RWPE1 (cell line): ENCODE measurements around the gene TUBGCP6.
"Not testable (repeated sequence)": the region's sequence is repeated elsewhere in the genome, so short reads cannot be mapped to it uniquely, and the experiment has no call there.

ENCODE experiments used
- CTCF ChIA-PET: fragments of 350-600 bp; sonication (Branson Sonifier 250); formaldehyde crosslinking; extraction: SDS; loops from one replicate; lab custom pipeline; 2021; lab: Yijun Ruan, JAX
- POLR2A ChIA-PET: fragments of 400-600 bp; formaldehyde crosslinking; extraction: SDS; loops from one replicate; lab custom pipeline; 2020; ENCODE audit warnings: antibody characterized with exemption; ENCODE audit not compliant: low non-redundant PET; lab: Yijun Ruan, JAX
- DNase-seq: peaks from one replicate; pipeline ENCODE4 v3.0.0; 2012; ENCODE audit warnings: low spot score
- H3K27ac ChIP-seq: fragments of 450-650 bp; 2 replicates; pipeline ENCODE4 v1.5.1; 2017
- TF ChIP-seq, protein P1 (sequence below): fragments of 450-650 bp; conservative IDR thresholded peaks from 2 replicates; pipeline ENCODE4 v1.5.1; 2017; ENCODE audit warnings: low read depth, mild to moderate bottlenecking

Gene TUBGCP6

GRCh38 chr22:50170453-50171318 lies 74.1 kb downstream of the TUBGCP6 start, which contains the start of gene PANX2:
TSS of gene PANX2 (plus strand) at chr22:50170731. CDS start at chr22:50170731, 0 bp downstream.
- TF ChIP-seq, protein P1, sequence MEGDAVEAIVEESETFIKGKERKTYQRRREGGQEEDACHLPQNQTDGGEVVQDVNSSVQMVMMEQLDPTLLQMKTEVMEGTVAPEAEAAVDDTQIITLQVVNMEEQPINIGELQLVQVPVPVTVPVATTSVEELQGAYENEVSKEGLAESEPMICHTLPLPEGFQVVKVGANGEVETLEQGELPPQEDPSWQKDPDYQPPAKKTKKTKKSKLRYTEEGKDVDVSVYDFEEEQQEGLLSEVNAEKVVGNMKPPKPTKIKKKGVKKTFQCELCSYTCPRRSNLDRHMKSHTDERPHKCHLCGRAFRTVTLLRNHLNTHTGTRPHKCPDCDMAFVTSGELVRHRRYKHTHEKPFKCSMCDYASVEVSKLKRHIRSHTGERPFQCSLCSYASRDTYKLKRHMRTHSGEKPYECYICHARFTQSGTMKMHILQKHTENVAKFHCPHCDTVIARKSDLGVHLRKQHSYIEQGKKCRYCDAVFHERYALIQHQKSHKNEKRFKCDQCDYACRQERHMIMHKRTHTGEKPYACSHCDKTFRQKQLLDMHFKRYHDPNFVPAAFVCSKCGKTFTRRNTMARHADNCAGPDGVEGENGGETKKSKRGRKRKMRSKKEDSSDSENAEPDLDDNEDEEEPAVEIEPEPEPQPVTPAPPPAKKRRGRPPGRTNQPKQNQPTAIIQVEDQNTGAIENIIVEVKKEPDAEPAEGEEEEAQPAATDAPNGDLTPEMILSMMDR = no peak
- CTCF ChIA-PET = interaction anchor here (1.2 kb wide), 1 partner anchor 22 kb away, joined by 3 read pairs; no protein-coding TSS in a partner anchor
- no peak within 1 kb of the TSS for H3K27ac ChIP-seq

DNA sequence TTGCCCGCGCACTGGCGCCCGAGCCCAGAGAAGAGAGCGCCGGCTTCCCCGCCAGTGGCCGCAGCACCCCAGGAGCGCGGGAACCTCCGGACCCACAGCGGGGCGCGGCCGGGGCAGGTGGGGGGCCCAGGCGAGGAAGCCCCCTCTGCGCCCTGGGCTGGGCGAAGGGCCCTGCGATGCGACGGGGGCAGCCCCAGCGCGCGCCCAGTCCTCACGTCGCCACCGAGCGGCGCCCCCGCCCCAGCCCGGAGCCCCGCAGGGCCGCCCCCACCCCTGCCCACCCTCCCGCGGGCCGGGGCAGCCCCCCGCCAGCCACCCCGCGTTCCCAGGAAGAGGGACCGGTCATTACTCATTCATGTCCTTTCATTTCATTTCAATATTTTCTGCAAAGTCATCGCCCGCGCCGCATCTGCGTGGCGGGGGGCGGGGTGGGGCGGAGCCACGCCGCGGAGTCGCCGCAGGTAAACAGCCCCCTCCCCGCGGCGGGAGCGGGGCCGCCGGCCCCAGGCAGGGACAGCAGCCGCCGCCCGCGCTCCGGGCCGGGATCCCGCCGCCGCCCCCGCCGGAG lies 75.0 kb downstream of the TUBGCP6 start:
- no peak for DNase-seq
- POLR2A ChIA-PET = no interaction called here
- no peak overlapping the region for H3K27ac ChIP-seq
- TF ChIP-seq, protein P1 = no peak
- CTCF ChIA-PET = no interaction called here

More at GRCh38 chr22:50170453-50171318, 74.1 kb downstream of the TUBGCP6 start, which contains the start of gene PANX2:
- POLR2A ChIA-PET = no interaction called here
- DNase-seq = no peak

DNA sequence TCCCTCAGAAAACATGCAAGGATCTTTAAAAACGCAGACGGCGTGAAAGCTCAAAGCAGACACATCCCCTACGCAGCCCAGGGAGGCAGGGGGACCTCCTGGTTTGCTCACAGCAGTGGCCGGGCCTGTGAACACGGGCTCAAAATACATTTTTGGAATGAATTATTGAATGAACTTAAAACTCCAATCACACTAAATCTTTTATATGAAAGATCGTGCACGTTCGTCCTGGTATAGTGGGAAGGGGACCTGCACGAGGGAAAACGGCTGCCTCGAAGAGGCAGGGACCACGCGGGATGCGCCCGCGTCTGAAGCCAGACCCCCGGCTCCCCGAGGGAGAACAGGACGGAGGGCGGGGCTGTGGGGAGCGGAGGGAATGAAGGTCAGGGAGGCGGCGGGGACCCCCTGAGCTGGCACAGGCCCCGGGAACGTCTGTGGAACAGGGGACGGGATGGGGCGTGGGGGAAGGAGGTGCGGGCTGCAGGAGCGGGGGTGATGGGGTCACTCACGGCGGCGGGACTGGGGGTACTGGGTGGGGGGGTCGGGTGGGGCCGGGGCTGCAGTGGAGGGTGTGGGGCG lies 75.6 kb downstream of the TUBGCP6 start:
- DNase-seq = no peak
- CTCF ChIA-PET = no interaction called here

GRCh38 chr22:50168490-50169180 lies 76.2 kb downstream of the TUBGCP6 start:
- H3K27ac ChIP-seq, CTCF ChIA-PET, DNase-seq, POLR2A ChIA-PET: not testable (repeated sequence)

More for the DNA sequence above, 75.6 kb downstream of the TUBGCP6 start:
- POLR2A ChIA-PET = no interaction called here
- TF ChIP-seq, protein P1 = no peak
- no peak overlapping the region for H3K27ac ChIP-seq

DNA sequence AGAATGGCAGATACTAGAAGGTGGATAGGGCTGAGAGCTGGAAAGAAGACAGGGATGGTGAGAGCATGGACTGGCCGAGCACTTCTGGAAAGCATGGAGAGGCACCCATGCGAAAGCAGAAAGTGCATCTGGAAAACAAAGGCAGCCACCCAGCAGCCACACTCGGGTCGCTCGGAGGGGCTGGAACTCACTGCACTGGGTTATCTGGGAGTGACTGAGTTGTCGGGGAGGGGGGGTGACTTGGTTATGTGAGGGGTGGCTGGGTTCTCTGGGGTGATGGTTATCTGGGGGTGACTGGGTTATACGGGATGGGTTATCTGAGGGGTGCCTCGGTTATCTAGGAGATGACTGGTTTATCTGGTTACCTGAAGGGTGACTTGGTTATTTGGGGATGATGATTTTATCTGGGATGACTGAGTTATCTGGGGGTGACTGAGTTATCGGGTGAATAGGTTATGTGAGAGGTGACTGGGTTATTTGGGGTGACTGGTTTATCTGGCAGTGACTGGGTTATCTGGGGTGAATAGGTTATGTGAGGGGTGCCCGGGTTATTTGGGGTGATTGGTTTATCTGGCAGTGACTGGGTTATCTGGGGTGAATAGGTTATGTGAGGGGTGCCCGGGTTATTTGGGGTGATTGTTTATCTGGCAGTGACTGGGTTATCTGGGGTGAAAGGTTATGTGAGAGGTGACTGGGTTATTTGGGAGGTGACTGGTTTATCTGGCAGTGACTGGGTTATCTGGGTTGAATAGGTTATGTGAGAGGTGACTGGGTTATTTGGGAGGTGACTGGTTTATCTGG lies 76.9 kb downstream of the TUBGCP6 start:
- no peak overlapping the region for H3K27ac ChIP-seq
- DNase-seq = no peak
- POLR2A ChIA-PET = no interaction called here
- CTCF ChIA-PET = no interaction called here
- TF ChIP-seq, protein P1 = no peak
